ENCODE data around the gene CBLN1.
"Not testable (repeated sequence)": the region's sequence is repeated elsewhere in the genome, so short reads cannot be mapped to it uniquely, and the experiment has no call there.

CBLN1 gene

GRCh38 chr16:49277386-49277742 is 4.3 kb downstream of the CBLN1 start:
- DNase-seq = no peak

GRCh38 chr16:49276646-49277385 is 4.8 kb downstream of the CBLN1 start:
- no peak for DNase-seq

DNA sequence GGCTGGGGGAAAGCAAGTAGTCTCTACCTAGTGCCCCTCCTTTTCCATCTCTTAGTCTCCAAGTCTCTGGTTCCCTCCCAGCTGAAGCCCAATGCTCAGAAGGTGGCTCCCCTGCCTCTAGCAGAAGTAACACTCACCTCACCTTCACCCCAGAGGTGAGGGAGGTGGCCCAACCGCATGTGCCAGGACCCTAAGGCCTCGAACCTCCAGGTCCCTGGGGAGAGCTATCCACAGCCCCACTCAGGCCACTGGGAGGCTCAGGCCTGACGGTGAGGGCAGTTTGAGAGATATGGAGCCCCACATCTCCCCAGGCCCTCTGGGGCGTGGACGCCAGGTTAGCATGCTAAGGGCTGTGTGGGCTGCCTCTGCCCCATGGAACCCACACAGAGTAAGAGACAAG is 5.8 kb downstream of the CBLN1 start:
- DNase-seq = no peak

DNA sequence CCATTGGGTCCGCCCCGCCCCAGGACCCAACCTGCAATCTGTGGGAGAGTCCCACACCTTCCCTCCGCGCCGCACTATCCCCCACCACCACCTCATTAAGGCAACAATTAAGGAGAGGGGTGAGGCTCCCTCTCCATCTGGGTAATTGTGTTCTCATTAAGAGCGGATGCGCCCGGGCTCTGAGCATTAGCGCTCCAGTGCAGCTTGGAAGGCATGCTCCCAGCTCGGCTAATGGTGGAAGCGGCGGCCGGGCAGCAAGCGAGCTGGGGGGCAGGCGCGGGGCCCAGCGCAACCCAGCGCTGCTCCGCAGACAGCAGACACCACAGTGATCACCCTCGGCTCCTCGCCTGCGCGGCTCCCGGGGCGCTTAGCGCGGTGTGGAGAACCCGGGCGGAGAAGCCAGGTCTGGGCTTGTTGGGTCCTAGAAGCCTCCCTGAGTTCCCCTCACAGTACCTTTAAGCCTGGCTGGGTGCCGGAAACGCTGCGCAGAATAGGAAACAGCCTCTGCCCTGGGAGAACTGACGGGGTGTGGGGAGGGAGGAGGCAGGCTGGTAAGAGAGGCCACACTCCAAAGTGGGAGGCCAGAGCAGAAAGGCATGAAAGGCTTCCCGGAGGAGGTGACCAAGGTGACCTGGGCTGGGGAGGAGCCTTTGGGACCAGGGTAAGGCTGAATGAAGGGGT is 6.4 kb downstream of the CBLN1 start:
- no peak for DNase-seq

DNA sequence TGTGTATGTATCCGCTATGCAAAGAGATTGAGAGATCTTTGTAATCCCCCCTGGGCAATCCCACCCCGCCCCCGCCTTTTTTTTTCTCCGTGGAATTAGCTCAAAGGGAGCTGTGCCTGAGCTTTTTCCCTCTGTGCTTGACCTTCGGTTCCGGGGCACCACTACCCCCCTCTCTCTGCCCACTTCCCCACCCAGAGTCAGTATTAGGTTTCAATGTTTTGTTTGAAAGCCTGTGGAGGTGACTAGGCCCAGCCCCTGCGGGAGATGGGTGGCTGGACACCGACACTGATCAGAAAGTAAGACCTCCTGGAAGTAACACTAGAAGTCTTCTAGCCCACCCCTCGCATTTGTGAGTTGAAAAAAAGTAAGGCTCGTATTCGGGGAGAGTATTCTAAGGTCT is 7.0 kb downstream of the CBLN1 start:
- DNase-seq = no peak

DNA sequence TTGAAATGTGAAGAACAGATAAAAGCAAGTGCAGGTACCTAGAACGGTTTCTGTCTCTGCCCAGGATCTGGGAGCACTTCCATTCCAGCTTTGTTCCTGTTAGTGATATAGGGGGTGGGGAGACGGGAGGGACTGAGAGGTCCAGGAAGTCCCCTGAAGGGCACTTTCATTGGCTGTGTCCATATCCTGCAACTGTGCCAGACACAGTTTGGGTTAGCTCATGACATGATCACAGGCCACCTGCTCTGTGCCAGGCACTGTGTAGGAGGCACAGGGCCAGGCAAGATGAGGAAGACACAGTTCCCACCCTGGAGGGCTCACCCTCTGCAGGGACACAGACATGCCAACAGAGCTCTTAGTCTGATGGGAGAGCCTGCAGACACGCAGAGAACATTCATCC is 7.9 kb downstream of the CBLN1 start:
- DNase-seq = no peak

GRCh38 chr16:49271363-49271762 is 10.3 kb downstream of the CBLN1 start:
- no peak for DNase-seq

DNA sequence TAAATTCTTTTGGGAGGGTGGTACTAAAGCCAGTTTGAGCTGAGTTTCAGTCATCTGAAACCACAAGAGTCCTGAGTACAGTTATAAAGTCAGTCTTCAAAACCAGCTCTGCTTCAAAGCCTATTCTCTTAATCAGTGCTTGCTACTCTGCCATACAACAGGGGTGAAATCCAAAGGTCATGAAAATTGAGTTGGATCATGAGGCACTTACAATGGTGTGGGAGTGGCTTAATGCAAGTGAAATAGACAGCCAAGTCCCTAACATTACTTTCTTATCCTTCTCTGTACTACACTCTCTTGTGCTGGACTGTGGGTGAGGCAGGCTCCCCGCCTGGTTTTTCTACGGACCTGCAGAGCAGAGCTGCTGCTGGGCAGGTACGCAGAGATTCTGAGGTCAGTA is 12.4 kb downstream of the CBLN1 start:
- no peak for DNase-seq

GRCh38 chr16:49268667-49269066 is 13.0 kb downstream of the CBLN1 start:
- DNase-seq = no peak

GRCh38 chr16:49262501-49262900 is 19.1 kb downstream of the CBLN1 start:
- DNase-seq = no peak

DNA sequence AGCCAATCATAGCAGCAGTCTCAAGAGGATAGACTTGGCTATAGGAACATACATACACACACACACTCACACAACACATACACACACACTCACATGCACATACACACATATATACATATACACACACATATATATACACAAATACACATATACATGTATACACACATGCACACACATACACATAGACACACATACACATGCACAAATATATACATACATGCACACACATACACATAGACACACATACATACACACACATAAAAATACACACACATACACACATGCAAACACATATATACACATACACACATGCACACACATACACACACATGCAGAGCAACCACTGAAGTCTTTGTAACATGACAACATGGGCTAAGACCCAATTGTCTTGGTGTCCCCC is 19.7 kb downstream of the CBLN1 start:
- DNase-seq = no peak

GRCh38 chr16:49260956-49261530 is 20.6 kb downstream of the CBLN1 start:
- no peak for DNase-seq

DNA sequence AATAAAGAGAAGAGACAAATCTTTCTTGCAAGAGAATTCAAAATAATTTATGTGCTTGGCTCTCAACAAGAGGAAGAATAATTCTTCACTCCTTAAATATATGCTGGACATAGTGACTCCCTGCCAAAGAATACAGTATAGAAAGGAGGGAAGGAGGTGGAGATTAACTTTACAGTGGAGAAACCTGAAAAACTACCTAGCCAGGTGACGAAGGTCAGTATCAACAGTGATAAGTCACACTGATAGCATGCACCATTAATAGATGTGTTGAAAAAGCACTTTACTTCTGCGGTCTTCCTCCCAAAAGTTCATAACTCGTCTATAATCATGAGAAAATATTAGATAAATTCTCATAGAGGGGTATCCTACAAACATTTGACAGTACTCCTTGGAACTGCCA is 21.4 kb downstream of the CBLN1 start:
- DNase-seq = no peak

DNA sequence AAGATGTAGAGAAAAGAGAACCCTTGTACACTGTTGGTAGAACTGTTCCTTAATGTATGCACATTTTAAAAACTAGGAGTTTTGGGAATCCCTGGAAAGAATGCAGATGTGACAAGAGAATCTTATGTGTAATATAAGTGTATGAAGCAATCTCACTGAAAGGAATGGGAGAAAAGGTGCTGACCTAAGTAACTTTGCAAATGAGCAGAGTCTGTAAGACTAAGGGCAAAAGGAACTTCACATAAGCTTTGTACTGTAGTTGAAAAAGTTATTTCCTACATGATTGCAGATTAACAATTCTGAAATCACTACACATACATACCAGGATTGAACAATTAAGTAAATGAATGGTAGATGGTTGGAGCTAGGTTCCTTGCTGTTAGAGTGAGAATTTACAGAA is 22.3 kb downstream of the CBLN1 start:
- DNase-seq = no peak

DNA sequence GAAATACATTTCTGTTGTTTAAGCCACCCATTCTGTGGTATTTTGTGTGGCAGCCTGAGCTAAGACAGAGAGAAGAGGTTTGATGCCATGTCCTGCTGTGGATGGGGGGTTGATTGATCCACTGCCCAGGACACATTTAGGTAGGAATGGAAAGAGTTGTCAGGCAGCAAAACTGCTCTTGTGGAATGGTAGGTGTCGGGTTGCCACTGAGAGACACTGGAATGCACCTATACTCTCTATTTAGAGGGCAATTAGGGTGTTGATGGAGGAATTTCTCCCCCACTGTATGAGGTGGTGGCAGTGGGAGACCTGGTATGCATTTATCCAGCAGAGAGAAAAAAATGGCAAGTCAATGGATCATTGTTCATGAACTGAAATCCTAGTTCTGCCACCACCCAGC is 30.9 kb downstream of the CBLN1 start:
- DNase-seq = no peak

DNA sequence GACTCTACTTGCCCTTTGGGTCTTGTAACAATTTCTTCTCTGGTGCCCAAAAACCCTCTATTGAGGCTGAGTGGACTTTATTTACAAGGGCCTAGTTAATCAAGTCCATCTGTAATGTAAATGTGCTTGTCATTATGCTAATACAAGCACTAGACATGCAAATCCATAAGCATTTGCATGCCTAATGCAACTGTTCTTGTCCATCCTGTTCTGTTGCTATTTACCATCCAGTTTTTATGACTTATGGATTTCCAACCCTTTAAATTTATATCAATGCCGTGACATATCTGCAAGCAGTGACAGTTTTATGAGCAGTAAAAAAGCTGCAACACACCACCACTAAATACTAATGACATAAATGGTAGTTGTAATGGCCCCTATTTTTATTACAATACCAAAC is 33.4 kb downstream of the CBLN1 start:
- no peak for DNase-seq

- no peak for DNase-seq
Observed at GRCh38 chr16:49236216-49236615, 45.4 kb downstream of the CBLN1 start.

DNA sequence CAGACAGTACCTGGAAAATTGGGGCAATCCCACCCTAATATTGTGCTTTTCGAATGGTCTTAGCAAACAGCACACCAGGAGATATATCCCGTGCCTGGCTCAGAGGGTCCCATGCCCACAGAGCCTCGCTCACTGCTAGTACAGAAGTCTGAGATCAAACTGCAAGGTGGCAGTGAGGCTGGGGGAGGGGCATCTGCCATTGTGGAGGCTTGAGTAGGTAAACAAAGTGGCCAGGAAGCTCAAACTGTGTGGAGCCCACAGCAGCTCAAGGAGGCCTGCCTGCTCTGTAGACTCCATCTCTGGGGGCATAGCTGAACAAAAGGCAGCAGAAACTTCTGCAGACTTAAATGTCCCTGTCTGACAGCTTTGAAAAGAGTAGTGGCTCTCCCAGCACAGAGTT is 53.3 kb downstream of the CBLN1 start:
- not testable (repeated sequence) for DNase-seq
